Measurements from ENCODE around the gene XIAP.

The XIAP gene

DNA sequence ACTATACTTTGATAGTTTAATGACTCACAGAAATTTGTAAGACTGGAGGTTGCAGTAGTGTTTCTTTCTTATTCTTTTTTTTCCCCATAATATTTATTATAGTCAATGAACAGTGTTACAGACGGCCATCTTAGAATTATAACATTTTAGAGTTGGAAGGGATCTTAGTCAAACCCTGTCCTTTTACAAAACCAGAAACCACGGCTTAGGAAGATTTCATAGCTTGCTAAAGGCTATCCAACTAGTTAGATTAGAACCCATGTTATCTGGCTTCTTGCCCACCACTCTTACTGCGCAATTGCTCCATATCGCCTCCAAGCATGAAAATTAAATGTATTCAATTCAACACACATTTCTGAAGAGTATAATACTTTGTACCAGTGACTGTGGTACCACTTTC, 1.1 kb downstream of the XIAP start:
- no peak for TF ChIP-seq CTCF (IDR thresholded peaks at IDR 0.05)

DNA sequence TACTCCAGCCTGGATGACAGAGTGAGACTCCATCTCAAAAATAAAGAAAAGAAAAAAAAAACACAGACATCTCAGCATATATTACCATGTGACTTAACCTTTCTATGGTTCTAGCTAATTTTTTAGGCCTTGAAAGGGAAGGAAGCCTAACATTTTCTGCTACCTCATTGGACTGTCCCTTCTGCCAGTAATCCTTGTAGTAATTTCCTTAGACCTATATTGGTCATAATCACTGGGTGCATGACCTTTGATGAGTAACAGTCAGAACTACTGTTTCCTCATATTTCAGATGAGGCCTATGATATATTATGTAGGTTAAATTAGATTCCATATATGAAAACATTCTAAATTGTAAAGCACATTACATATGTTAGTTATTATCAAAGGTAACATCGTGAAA, 9.6 kb downstream of the XIAP start:
- TF ChIP-seq CTCF (IDR thresholded peaks at IDR 0.05) = no peak

GRCh38 chrX:123871309-123871708, 11.5 kb downstream of the XIAP start:
- TF ChIP-seq CTCF (IDR thresholded peaks at IDR 0.05) = no peak

DNA sequence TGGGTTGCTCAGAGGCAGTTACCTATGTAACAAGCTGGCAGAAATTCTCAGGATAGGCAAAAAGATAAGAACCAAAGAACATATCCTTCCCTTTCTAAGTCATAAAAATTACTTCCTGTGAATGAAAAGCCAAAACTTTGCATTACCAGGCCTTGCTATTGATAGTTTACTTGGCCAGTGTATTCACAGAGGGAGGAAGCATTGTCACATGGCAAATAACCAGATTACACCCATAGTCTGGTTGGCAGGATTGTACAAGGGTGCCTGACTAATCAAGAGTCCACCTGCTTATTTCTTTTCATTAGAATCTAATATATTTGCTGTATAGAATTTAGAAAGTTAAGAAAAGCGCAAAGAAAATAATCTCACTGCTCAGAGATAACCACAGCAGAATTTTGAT, 14.1 kb downstream of the XIAP start:
- no peak for TF ChIP-seq CTCF (IDR thresholded peaks at IDR 0.05)

DNA sequence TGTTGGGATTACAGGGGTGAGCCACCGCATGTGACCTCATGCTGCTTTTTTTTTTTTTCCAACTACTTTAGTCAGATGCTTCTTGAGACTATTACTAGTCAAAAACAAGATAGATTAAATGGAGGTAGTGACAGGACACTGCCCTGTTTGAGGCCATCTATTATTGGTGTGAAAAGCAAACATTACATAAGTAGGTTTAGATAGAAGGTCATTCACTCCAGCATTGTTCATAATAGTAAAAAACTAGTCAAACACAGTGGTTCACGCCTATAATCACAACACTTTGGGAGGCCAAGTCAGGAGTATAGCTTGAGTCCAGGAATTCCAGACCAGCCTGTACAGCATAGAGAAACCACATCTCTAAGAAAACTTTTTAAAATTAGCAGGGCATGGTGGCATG, 16.3 kb downstream of the XIAP start:
- no peak for TF ChIP-seq CTCF (IDR thresholded peaks at IDR 0.05)

GRCh38 chrX:123876844-123877243, 17.0 kb downstream of the XIAP start:
- TF ChIP-seq CTCF (IDR thresholded peaks at IDR 0.05) = no peak

DNA sequence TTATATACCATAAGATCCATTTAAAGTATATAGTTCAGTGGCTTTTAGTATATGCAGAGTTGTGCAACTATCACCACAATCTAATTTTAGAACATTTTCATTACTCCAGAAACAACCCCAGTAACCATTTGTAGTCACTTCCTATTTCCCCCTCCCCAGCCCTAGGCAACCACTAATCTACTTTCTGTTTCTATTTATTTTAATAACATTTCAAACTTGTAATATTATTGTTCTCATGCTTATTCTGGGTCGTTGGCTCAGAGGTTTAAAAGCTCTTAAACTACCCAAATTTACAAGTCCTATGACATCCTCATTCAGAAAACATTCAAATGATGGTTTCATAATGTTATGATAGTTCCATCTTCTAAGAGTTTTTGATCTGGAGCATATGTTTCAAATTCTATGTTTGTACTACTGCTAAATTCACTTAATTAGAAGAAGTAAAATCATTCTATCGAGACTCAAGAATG, 18.4 kb downstream of the XIAP start:
- TF ChIP-seq CTCF (IDR thresholded peaks at IDR 0.05) = no peak

DNA sequence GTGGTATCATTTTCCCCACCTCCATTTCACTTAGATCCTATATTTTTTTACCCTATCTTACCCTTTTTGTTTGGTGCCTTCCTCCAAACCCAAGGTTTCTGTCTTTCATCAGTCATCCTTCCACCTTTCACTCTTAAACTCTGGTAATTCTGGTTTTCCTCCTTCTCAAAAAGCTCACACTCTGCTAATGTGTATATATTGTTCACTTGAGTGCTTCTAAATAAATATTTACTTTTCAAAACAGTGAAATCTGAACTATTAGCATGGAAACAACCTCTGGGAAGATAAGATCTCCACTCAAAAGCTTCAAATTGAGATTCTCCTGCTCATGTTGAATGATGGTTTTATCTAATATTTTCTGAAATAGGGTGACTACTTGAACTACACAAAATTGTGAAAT, 21.5 kb downstream of the XIAP start:
- TF ChIP-seq CTCF (IDR thresholded peaks at IDR 0.05) = no peak
